Activated CD4-positive, alpha-beta T cell treated with anti-CD3 and anti-CD28 coated beads, Interleukin-2, amount 50 U/mL, for 24 hours (primary cell): ENCODE measurements around the gene CCDC86.
"Not testable (repeated sequence)": the region's sequence is repeated elsewhere in the genome, so short reads cannot be mapped to it uniquely, and the experiment has no call there.

Source experiments
- DNase-seq, 2 donors: peaks; one replicate each; pipeline ENCODE4 v3.0.0-alpha.2; 2020; ENCODE audit warnings: low read depth in 1 of 2, low spot score in 1 of 2

Gene CCDC86, protein sequence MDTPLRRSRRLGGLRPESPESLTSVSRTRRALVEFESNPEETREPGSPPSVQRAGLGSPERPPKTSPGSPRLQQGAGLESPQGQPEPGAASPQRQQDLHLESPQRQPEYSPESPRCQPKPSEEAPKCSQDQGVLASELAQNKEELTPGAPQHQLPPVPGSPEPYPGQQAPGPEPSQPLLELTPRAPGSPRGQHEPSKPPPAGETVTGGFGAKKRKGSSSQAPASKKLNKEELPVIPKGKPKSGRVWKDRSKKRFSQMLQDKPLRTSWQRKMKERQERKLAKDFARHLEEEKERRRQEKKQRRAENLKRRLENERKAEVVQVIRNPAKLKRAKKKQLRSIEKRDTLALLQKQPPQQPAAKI

DNA sequence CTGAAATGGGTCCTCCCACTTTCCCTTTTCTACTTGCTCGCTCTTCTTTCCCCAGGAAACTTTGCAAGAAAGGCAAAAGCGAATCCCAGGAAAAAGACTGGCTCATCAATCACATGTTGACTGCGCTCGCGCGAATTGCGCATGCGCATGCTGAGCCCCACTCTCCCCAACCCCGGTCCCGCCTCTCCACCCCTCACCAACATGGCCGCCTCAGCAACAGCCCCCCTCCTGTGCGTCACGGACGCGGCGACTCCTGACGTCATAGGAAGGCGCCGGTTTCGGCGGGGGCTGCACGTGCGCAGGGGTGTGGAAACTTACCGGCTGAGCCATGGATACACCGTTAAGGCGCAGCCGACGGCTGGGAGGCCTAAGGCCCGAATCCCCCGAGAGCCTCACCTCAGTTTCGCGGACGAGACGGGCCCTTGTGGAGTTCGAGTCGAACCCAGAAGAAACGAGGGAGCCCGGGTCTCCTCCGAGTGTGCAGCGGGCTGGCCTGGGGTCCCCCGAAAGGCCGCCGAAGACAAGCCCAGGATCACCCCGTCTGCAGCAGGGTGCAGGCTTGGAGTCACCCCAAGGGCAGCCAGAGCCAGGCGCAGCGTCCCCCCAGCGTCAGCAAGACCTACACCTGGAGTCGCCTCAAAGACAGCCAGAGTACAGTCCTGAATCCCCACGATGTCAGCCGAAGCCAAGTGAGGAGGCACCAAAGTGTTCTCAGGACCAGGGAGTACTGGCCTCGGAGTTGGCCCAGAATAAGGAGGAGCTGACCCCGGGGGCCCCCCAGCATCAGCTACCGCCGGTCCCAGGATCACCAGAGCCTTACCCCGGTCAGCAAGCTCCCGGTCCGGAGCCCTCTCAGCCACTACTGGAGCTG lies at the start of gene CCDC86:
CCDC86 (plus strand) TSS at position 317 of the 871 bp plus-strand sequence; CDS start at position 329, 12 bp downstream.
- peak; percentile 98 to 100 for DNase-seq

DNA sequence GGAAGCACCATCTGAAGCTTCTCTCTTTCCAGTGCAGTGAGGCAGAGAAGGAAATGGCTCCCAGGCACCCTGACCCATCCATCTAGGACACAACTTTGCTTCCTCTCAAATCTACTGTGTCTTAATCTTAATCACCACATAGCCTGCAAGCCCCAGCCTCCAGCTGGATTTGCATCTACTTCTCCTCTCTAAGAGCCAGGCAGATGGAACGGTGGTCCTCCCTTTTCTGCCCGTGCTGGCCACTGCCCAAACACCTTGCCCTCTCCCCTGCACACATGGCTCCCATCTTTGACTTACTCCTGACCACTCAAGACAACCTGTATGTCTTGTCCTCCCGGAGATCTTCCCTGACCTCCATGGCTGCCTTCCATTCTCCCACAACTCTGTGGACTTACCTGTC lies 49.4 kb upstream of the CCDC86 start:
- DNase-seq, result no peak

DNA sequence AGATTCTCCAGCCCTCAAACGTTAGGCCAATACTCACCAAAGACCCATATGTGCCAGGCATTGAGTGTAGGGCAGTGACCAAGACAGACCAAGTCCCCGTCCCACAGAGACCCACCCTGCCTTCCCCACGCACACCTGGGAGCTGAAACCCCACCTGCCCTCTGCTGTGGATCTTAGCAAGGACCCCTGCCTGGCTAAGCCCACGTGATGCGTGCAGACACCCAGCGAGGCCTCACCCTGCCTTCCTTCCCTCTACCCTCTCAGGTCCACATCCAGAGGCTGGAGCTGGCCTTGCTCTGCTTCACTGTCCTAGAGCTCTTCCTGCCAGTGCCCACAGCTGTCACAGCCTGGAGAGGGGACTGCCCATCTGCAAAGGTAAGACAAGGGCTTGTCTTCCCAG lies 46.6 kb upstream of the CCDC86 start:
- DNase-seq, result no peak

DNA sequence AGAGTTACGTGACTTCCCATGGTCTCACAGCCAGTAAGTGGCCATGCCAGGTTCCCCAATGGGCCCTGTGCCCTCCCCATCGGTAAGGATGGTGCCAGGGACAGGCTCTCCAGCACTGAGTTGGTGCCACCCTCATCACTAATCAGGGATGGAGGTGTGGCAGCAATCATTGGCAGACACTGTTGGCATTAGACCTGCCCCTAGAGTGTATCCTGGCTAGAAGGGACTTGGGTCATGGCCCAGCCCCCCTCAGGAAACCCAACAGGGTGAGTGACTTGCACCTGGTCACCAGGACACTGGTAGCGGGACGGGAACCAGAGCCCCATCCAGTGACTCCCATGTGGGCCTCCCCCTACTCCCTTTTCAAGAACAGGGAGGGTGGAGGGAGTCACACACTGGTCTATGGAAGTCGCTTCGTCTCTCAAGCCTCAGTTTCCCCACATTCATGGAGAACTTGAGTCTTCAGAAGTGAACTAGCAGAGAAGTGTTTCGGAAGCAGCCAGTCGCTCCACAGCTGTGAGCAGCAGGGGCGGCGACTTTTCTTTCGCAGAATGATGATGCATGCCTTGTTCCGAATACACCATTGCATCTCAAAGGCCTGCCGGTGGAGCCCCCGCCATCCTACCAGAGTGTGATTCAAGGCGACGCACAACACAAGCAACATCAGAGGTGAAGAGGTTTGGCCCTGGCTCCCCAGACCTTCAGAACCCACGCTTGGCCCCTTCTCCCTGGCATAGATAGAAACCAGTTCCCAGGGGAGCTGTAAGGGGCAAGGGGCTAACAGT lies 43.9 kb upstream of the CCDC86 start:
- DNase-seq, result no peak

DNA sequence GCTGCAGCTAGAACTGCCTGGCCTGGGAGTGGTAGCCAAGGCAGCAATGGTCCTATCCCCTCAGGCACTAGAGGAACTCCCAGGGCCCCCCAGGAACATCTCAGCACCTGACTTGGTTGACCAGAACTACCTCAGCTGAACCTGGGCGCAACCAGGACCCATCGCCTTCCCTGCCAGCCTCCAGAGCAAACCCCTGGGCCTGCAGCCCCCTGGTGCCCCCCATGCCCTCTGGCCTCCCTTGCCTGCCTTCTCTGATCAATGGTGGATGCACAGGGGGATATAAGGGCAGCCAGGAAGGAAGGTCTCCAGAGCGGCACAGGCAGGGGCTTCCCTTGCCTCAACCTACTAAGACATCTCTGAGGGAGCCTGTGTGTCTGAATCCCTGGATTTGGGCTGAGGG lies 43.3 kb upstream of the CCDC86 start:
- no peak for DNase-seq

DNA sequence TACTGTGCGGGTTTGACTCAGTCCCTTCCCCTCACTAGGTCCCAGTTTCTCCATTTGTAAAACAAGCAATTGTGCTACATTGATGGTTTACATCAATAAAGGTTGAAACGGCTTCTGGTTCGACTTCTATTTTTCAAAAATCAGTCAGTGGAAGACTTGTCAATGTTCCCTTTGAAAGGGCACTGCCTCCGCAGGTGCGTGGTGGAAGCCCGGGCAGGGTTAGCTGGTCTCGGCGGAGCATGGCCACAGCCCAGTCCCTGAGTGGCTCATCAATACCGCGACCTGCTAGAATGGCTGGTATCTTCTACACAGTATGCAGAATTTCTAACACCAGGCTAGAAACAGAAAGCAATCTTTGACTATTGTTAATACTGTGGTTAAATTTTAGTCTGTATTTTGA lies 40.7 kb upstream of the CCDC86 start:
- DNase-seq, result no peak

DNA sequence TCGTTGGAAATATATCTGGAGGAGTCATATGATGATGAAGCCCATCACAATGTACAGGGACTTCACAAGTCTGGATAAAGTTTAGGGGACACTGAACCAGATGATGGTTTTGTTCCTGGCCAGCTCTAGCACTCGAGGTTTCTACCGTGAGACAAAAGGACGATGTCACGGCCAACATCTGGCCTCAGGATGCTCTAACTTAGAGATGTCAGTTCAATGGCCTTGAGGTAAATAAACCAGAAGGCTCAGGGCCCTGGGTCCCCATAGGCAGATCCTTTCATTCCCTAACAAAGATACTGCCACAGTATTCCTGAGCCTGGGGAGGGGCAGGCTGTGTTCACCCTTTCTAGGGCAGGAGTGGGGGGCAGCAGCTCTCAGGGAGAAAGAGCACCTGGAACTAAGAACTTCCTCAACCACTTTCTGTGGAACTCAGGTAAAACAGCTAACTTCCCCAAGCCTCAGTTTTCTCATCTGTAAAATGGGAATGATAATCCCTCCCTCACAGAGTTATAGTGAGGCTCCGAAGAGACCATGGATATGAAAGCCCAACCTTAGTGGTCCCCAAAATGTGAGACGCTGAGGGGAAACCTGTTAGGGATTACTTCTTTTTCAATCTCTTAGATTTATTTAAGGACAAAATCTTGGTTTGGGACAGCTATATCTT lies 38.5 kb upstream of the CCDC86 start:
- DNase-seq, result no peak

DNA sequence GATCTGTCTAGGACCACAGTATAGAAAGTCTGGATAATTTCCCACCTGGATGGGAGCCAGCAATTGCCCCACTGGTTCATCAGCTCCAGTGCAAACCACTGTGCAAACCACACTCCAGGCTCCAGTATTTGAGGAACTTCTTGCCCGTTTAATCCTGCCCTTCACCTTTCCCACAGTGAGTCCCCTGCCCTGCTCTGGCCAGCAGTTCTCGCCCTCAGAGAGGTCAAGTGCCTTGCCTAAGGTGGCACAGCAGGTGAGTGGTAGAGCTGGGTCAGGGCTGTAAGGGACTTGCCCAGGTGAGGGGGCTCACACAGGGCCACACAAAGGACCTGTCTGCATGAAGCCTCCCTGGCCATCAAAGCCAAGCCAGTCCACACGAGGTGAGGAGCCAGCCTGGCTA lies 32.7 kb upstream of the CCDC86 start:
- no peak for DNase-seq

DNA sequence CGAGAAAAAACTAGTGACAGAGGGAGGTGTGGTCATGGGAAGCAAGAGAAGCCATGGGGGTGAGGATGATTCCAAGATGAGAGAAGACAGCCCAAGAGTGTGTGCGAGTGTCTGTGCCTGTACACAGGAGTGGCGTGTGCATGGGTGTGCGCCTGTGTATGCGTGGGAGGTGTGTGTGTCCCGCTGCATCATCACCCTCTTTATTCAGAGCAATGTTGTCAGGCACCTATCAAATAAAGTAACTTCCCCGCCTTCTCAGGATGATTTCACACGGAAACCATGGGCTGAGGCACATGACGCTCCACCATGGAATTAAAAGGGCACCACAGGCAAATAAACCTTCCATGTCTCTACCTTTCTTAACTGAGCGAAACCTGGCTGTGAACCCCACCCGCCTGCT lies 32.2 kb upstream of the CCDC86 start:
- DNase-seq, result no peak

DNA sequence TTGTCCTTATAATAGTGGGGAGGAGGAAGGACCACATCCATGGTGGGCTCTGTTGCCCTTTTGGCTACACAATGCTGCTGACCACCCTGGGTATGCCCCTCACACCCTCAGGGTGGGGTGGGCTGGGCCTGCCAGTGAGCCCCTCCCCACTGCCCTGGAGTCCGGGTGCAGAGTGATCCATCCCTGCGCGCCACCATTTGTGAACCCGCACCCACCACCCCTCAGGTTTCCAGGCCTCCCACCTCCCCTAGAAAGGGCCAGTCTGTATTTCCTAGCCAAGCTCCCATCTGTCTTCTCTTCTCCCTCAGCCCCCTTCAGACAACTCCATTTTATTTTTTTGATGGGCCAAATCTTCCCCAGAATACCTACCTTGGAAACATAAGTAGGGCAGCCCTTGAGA lies 31.8 kb upstream of the CCDC86 start:
- DNase-seq, result no peak

DNA sequence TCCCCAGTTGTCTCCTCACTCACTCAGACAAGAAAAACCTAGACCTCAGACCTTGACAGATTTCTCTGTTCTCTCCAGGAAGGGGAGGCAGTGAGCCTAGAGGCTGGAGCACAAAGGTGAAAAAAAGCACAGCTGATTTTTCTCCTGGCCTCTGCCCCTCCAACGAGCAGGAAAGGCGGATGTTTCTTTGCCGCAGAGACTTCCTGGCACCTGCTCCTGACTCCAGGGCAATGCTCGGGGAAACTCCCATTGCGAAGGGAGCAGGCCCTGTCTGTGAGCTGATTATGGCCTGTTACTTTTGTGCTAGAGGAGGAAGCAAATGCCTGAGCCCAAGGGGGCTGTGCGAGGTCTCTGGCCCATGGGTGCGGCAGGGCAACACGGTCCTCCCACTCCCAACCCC lies 31.3 kb upstream of the CCDC86 start:
- no peak for DNase-seq

DNA sequence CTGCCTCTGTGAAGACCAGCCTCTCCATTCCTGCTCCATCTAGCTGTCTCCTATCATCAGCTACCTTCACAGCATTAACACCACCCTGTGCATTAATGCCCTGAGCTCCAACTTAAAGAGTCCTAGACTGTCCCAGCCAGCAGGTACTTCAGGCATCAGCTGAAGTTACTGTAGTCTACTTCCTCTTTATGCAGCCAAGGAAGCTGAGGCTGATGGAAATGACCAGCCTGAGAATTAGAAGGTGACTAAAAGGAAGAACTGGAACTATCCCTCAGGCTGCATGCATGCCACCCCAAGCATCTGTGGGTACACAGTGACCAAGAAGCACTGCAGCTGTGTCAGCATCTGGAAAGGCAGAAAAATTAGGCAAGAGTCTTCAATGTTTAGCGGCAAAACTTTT lies 28.6 kb upstream of the CCDC86 start:
- DNase-seq, result no peak

DNA sequence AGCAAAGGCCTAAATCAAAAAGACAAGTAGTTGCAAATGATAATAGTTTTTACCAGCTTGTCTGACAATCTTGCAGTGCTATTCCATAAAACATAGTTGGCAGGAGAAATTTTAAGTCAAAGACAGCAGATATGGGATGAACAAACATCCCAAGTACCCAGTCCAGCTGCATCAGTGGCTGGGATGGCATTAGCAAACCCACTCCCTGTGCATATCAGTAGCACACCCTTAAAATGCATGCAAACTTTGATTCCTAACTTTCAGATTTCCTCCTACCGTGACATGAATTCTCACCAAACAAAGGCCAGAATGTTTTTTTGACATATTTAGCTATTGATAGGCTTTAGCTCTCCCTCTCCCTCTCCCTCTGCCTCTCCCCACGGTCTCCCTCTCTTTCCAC lies 27.8 kb upstream of the CCDC86 start:
- DNase-seq, result no peak

DNA sequence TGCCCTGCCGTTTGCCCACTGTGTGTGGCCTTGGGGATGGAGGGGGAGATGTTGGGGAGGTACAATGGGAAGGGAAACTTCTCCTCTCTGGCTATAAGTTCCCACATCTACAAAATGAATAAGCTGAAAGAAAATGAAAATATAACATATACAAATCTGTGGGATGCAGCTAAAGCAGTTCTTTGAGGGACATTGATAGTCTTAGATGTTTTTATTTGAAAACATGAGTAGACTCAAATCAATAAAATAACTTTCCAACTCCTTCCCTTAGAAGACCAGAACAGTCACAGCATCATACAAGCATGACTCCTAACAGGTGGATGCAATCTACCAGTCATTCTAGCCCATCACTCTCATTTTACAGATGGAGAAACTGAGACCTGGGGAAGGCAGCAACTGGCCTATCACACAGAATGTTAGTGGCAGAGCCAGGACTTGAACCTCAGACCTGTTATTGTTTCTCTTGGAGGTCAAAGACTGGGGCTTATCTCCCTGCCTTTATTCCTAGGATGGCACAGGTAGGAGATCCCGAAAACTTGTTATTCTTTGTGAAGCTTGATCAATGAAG lies 25.2 kb upstream of the CCDC86 start:
- no peak for DNase-seq

DNA sequence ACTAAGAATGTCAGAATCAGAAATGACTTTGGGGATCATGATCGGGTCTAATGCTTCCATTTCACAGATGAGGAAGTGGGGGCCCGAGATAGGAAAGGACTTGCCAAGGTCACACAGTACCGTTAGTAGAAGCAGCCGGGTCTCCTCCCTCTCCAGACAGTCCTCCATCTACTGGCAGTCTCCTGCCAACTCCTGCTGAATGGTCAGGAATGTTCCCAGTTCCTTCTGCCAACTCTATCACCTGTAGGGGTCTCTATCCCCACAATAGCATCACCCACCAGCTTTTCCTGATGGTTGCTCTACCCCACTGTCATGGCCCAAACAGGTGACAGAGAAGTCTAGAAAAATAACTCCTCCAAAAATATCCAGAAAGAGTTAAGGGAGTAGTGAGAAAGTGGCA lies 23.9 kb upstream of the CCDC86 start:
- no peak for DNase-seq

DNA sequence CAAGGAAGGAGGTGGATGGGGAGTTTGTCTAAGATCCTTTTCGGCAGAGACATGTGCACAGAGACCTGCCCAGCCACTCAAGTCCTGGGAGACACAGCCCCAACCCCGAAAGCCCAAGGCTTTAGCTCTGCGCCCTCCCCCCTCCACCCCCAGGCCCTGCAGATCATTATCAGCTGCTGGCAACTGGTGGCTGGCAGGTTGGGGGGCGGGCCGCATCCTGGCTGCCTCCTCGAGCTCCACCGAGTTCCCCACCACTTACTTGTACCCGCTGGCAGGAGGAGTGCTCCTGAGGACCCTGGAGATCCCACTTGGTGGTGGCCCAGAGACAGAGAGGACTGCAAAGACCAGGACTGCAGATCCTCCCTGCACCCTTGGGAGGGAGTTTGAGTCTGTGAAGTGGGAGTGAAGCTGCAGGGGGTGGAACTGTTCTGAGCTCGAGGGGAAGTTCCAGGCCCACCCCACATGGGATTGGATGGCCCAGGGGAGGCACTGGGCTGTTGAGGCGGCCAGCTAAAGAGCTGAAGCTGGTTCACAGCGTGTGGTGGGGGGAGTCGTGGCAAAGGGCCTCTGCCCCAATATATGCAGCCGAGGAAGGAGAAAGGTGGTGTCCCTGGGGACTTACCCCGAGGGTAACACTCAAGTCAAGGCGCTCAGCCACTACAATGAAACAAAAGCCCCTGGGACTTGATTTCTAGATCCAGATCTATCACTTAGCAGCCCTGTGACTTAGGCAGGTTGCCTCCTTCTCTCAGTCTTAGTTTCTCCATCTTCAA lies 19.9 kb upstream of the CCDC86 start:
- DNase-seq, result no peak

DNA sequence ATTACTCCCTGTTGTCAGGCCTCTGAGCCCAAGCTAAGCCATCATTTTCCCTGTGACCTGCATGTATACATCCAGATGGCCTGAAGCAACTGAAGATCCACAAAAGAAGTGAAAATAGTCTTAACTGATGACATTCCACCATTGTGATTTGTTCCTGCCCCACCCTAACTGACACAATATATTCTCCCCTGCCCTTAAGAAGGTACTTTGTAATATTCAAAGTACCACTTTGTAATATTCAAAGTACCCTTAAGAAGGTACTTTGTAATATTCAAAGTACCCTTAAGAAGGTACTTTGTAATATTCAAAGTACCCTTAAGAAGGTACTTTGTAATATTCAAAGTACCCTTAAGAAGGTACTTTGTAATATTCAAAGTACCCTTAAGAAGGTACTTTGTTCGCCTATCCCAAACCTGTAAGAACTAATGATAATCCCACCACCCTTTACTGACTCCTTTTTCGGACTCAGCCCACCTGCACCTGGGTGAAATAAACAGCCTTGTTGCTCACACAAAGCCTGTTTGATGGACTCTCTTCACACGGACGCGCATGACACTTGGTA lies 18.1 kb upstream of the CCDC86 start:
- DNase-seq, result not testable (repeated sequence)

DNA sequence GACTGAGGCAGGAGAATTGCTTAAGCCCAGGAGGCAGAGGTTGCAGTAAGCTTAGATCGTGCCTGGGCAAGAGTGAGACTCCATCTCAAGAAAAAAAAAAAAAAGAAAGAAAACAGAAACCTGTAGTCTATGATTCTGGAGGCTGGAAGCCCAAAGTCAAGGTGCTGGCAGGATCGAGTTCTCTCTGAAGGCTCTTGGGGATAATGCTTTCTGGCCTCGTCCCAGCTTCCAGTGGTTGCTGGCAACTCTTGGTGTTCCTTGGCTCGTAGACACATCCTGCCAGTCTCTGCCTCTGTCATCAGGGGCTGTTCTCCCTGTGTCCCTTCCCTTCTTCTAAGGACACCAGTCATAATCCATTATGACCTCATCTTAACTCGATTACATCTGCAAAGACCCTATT lies 16.8 kb upstream of the CCDC86 start:
- DNase-seq, result no peak

DNA sequence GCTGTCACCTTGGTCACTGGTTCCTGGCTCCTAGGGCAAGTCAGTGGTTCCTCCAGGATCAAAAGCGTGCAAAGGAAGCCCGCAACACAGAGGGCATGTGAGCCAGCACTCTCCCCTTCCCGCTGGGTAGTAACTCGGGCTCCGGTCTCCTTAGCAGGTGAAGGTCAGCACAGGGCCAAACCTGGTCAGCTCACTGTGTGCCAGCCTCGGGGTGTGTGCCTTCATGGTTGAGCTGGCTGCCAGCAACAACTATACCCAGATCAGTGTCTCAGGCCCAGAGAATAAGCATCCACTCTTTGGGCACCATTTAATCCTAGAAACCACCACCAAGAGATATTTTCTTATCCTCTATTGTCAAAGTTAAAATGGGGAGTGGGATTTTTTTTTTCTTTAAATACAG lies 16.1 kb upstream of the CCDC86 start:
- DNase-seq, result no peak
